Suprapubic skin (tissue), 4 donors: Measurements from ENCODE around the gene ADK. TPM values are rescaled to one million over a fixed set of nuclear protein-coding genes. Genes with fewer than 3 reads are reported as not detected.

Experiments
- DNase-seq, 2 donors: peaks; one replicate each; pipeline ENCODE4 v3.0.0-alpha.2; 2019; ENCODE audit warnings: low spot score in 2 of 2
- H3K27ac ChIP-seq: fragments of 200-600 bp; sonication (generic); one replicate; pipeline ENCODE4 v1.5.1; 2019
- H3K27me3 ChIP-seq: fragments of 200-600 bp; sonication (generic); one replicate; pipeline ENCODE4 v1.5.1; 2019
- H3K36me3 ChIP-seq: fragments of 200-600 bp; sonication (generic); one replicate; pipeline ENCODE4 v1.5.1; 2019
- H3K4me1 ChIP-seq: fragments of 200-600 bp; sonication (generic); one replicate; pipeline ENCODE4 v1.5.1; 2019
- H3K4me3 ChIP-seq: fragments of 200-600 bp; sonication (generic); one replicate; pipeline ENCODE4 v1.5.1; 2019; ENCODE audit warnings: mild to moderate bottlenecking
- H3K9me3 ChIP-seq: fragments of 200-600 bp; sonication (generic); one replicate; pipeline ENCODE4 v1.5.1; 2019
- EP300 ChIP-seq: sonication (generic); formaldehyde crosslinking; IDR thresholded peaks from one replicate; pipeline ENCODE4 v1.6.1; 2017; ENCODE audit warnings: antibody characterized with exemption
- POLR2A ChIP-seq, 2 donors: fragments of 450-650 bp; IDR thresholded peaks; one replicate each; pipeline ENCODE4 v1.6.1; 2017; ENCODE audit warnings: antibody characterized with exemption in 2 of 2, mild to moderate bottlenecking in 2 of 2, moderate library complexity in 2 of 2
- POLR2AphosphoS5 ChIP-seq, 3 donors: sonication (generic); formaldehyde crosslinking; IDR thresholded peaks; one replicate each; pipeline ENCODE4 v1.6.1; 2017; ENCODE audit warnings: antibody characterized with exemption in 3 of 3
- WGBS: methylation state at CpG from one replicate; pipeline ENCODE4 v1.1.5; 2018; 5-methylcytosine and 5-hydroxymethylcytosine counted together
- total RNA-seq, 4 donors: library from RNA; depleted of rRNA; stranded (reverse); fragments of >200 nt; gene quantifications; one replicate each; pipeline ENCODE4 v1.1.0, GENCODE V29; 2016
- TF ChIP-seq, protein P1 (sequence below), 2 donors: fragments of 200-600 bp in 1 of 2; fragments of 450-650 bp in 1 of 2; sonication (generic) in 1 of 2; IDR thresholded peaks; one replicate each; pipeline ENCODE4 v1.5.1; 2016 to 2019; ENCODE audit warnings: antibody characterized with exemption in 2 of 2, mild to moderate bottlenecking in 1 of 2, moderate library complexity in 1 of 2

The ADK gene
- total RNA-seq, 4 donors from 2014 or later = 33.0 to 57.3 (median 48.0) TPM

GRCh38 chr10:74662635-74663034 lies 511.6 kb downstream of the ADK start:
- H3K27me3 ChIP-seq = no peaks in the 10 kb centered on the region
- no peaks in the 10 kb centered on the region for H3K36me3 ChIP-seq
- no peak for DNase-seq
- 97% methylated on average over 3 of the region's 3 CpGs for WGBS
- no peaks in the 10 kb centered on the region for H3K4me1 ChIP-seq
- TF ChIP-seq POLR2AphosphoS5 (IDR thresholded peaks at IDR 0.05) (no peak), EP300 (no peak), POLR2A (IDR thresholded peaks at IDR 0.05) (no peak)
- TF ChIP-seq, protein P1, sequence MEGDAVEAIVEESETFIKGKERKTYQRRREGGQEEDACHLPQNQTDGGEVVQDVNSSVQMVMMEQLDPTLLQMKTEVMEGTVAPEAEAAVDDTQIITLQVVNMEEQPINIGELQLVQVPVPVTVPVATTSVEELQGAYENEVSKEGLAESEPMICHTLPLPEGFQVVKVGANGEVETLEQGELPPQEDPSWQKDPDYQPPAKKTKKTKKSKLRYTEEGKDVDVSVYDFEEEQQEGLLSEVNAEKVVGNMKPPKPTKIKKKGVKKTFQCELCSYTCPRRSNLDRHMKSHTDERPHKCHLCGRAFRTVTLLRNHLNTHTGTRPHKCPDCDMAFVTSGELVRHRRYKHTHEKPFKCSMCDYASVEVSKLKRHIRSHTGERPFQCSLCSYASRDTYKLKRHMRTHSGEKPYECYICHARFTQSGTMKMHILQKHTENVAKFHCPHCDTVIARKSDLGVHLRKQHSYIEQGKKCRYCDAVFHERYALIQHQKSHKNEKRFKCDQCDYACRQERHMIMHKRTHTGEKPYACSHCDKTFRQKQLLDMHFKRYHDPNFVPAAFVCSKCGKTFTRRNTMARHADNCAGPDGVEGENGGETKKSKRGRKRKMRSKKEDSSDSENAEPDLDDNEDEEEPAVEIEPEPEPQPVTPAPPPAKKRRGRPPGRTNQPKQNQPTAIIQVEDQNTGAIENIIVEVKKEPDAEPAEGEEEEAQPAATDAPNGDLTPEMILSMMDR (IDR thresholded peaks at IDR 0.05) = no peak
- no peak overlapping the region for H3K4me3 ChIP-seq
- H3K27ac ChIP-seq = no peak overlapping the region
- H3K9me3 ChIP-seq = no peaks in the 10 kb centered on the region

DNA sequence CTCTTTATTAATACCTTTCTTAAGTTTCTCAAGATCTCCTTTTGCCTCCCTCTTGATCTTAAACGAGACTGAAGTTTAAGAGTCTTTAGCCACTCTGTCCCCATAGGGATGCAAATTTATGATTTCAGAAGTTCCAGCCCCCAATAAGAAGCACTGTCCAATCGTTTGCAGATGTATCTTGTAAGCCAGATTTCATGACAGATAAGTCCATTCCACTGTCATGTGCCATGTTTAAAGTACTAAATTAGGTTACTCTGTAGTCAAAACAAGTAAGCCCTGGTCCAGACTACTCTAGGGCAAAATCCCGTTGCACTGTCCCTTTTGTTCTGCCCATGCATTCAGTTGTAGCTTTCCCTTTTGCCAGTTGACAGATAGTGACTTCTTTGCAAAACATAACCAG lies 518.2 kb downstream of the ADK start:
- WGBS = 54% methylated on average over 3 of the region's 3 CpGs
- H3K36me3 ChIP-seq = peaks cover 26% of the 10 kb centered on the region
- no peak overlapping the region for H3K27ac ChIP-seq
- H3K27me3 ChIP-seq = no peaks in the 10 kb centered on the region
- no peak for TF ChIP-seq EP300
- TF ChIP-seq POLR2AphosphoS5 (IDR thresholded peaks at IDR 0.05) = no peak
- no peak for TF ChIP-seq POLR2A (IDR thresholded peaks at IDR 0.05)
- TF ChIP-seq, protein P1 (IDR thresholded peaks at IDR 0.05) = no peak
- peaks cover 5% of the 10 kb centered on the region for H3K9me3 ChIP-seq
- no peak overlapping the region for H3K4me3 ChIP-seq
- no peaks in the 10 kb centered on the region for H3K4me1 ChIP-seq
- DNase-seq = no peak

DNA sequence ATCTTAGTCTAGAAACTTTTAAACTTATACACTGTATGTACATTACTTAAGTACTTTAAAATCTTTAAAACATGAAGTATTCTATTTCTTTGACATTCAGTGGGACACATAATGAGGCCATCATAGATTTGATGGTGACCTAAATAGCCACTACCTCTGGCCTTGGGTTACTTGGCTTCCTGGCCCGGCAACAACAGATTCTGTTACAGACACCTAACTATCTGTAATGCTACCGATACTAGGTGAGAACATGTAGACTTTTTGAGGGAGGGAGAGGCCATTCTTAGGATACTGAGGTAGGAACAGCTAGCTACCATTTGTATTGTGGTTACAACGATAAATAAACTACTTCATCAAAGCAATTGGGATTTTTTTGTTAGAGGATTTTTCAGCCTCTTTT lies 520.7 kb downstream of the ADK start:
- Histone ChIP-seq H3K27ac (no peak overlapping the region), H3K9me3 (peaks cover 5% of the 10 kb centered on the region), H3K4me3 (no peak overlapping the region), H3K36me3 (peaks cover 37% of the 10 kb centered on the region), H3K4me1 (no peaks in the 10 kb centered on the region), H3K27me3 (no peaks in the 10 kb centered on the region)
- no peak for DNase-seq
- TF ChIP-seq, protein P1 (IDR thresholded peaks at IDR 0.05) = no peak
- TF ChIP-seq POLR2AphosphoS5 (IDR thresholded peaks at IDR 0.05) = no peak
- TF ChIP-seq POLR2A (IDR thresholded peaks at IDR 0.05) = no peak
- TF ChIP-seq EP300 = no peak
- 94% methylated on average over 3 of the region's 3 CpGs for WGBS

GRCh38 chr10:74672430-74673165 lies 521.6 kb downstream of the ADK start:
- Histone ChIP-seq H3K9me3 (peaks cover 5% of the 10 kb centered on the region), H3K36me3 (peaks cover 44% of the 10 kb centered on the region), H3K4me3 (no peak overlapping the region), H3K27ac (no peak overlapping the region), H3K27me3 (no peaks in the 10 kb centered on the region), H3K4me1 (no peaks in the 10 kb centered on the region)
- TF ChIP-seq, protein P1 (IDR thresholded peaks at IDR 0.05) = no peak
- no peak for TF ChIP-seq EP300
- no peak for TF ChIP-seq POLR2AphosphoS5 (IDR thresholded peaks at IDR 0.05)
- TF ChIP-seq POLR2A (IDR thresholded peaks at IDR 0.05) = no peak
- DNase-seq = no peak

DNA sequence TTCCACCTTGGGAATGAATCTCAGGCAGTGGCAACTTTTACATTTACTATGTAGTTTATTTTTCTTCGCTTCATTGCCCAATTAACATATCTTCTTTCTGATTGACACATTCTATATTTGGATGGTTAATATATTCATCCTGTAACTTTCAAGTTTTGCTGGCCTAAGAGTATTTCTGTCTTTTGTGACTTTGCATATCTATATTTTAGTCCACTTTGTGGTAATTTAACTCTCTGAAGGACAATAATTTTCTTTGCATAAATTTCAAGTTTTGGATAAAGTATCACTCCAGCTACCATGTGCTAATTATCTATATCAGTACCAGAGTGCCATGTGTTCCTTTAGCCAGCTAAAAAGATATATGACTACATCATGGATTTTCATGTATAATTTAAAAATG lies 523.9 kb downstream of the ADK start:
- WGBS = 93% methylated on average over 1 of the region's 1 CpG
- TF ChIP-seq EP300 (no peak), POLR2AphosphoS5 (IDR thresholded peaks at IDR 0.05) (no peak), POLR2A (IDR thresholded peaks at IDR 0.05) (no peak)
- TF ChIP-seq, protein P1 (IDR thresholded peaks at IDR 0.05) = no peak
- DNase-seq = no peak
- Histone ChIP-seq H3K27me3 (no peaks in the 10 kb centered on the region), H3K36me3 (peaks cover 44% of the 10 kb centered on the region), H3K4me1 (no peaks in the 10 kb centered on the region), H3K9me3 (peaks cover 5% of the 10 kb centered on the region), H3K27ac (no peak overlapping the region), H3K4me3 (no peak overlapping the region)
